OCI-LY7 (cell line): ENCODE results near the gene PHOX2A. TPM values are rescaled to one million over a fixed set of nuclear protein-coding genes. Genes with fewer than 3 reads are reported as not detected.

Experiments used
- BruUV-seq: library from RNA; stranded (reverse); fragments of 400-500 nt; replicated peaks from 2 replicates; lab custom pipeline; 2021; lab: Mats Ljungman, UMichigan
- CTCF ChIA-PET: fragments of 300-600 bp; sonication (Branson Sonifier 250); formaldehyde crosslinking; loops from one replicate; lab custom pipeline; 2022; ENCODE audit warnings: antibody characterized with exemption; ENCODE audit not compliant: unreplicated experiment; lab: Charles Lee
- POLR2A ChIA-PET: fragments of 300-600 bp; sonication (Branson Sonifier 250); formaldehyde crosslinking; loops from one replicate; lab custom pipeline; 2022; ENCODE audit warnings: antibody characterized with exemption; lab: Charles Lee
- DNase-seq: peaks from one replicate; pipeline ENCODE4 v3.0.0-alpha.2; 2015; ENCODE audit warnings: low spot score
- H2AFZ ChIP-seq: fragments of 200-600 bp; sonication (generic), shearing (Covaris generic); 2 replicates; pipeline ENCODE4 v1.6.1; 2014; ENCODE audit warnings: mild to moderate bottlenecking, antibody characterized with exemption, low read length, moderate library complexity
- H3K27ac ChIP-seq: fragments of 200-600 bp; sonication (generic); 2 replicates; pipeline ENCODE4 v1.5.1; 2014; ENCODE audit warnings: mixed run types, low read depth, mild to moderate bottlenecking, moderate library complexity, low read length, inconsistent platforms; ENCODE audit not compliant: poor library complexity, severe bottlenecking
- H3K36me3 ChIP-seq: fragments of 200-600 bp; sonication (generic); 2 replicates; pipeline ENCODE4 v1.6.1; 2014; ENCODE audit warnings: mild to moderate bottlenecking, antibody characterized with exemption, low read length, moderate library complexity, mixed read lengths; ENCODE audit not compliant: insufficient read depth
- H3K4me1 ChIP-seq: fragments of 200-600 bp; sonication (generic); 2 replicates; pipeline ENCODE4 v1.5.1; 2014; ENCODE audit warnings: mild to moderate bottlenecking, low read length; ENCODE audit not compliant: insufficient read depth, poor library complexity, severe bottlenecking
- H3K4me2 ChIP-seq: fragments of 200-600 bp; sonication (generic); 2 replicates; pipeline ENCODE4 v1.6.1; 2014; ENCODE audit warnings: mild to moderate bottlenecking, low read length
- H3K4me3 ChIP-seq: fragments of 200-600 bp; sonication (generic); 2 replicates; pipeline ENCODE4 v1.5.1; 2014; ENCODE audit warnings: mild to moderate bottlenecking, low read depth, low read length; ENCODE audit not compliant: poor library complexity, severe bottlenecking
- H3K79me2 ChIP-seq: fragments of 200-600 bp; sonication (generic); 2 replicates; pipeline ENCODE4 v1.6.1; 2016; ENCODE audit warnings: low read depth, mild to moderate bottlenecking, low read length, moderate library complexity, mixed read lengths; ENCODE audit not compliant: insufficient read depth
- H3K9me2 ChIP-seq: fragments of 200-600 bp; sonication (generic); 2 replicates; pipeline ENCODE4 v1.6.1; 2016; ENCODE audit warnings: mild to moderate bottlenecking, low read length, mixed read lengths; ENCODE audit not compliant: insufficient read depth
- H3K9me3 ChIP-seq: fragments of 200-600 bp; sonication (generic); 2 replicates; pipeline ENCODE4 v1.6.1; 2014; ENCODE audit warnings: mild to moderate bottlenecking, mixed run types, low read length, mixed read lengths
- H4K20me1 ChIP-seq: fragments of 200-600 bp; sonication (generic); 2 replicates; pipeline ENCODE4 v1.6.1; 2014; ENCODE audit warnings: mild to moderate bottlenecking, antibody characterized with exemption, low read length, moderate library complexity, mixed read lengths; ENCODE audit not compliant: insufficient read depth
- CTCF ChIP-seq: fragments of 200-600 bp; sonication (generic); conservative IDR thresholded peaks from 2 replicates; pipeline ENCODE4 v1.5.1; 2014; ENCODE audit warnings: mild to moderate bottlenecking, antibody characterized with exemption, low read length, moderate library complexity, mixed read lengths
- EZH2phosphoT487 ChIP-seq: fragments of 200-600 bp; sonication (generic); IDR thresholded peaks from 2 replicates; pipeline ENCODE4 v1.6.1; 2018; ENCODE audit warnings: low read depth, borderline replicate concordance, mild to moderate bottlenecking, mixed run types, antibody characterized with exemption, low read length, moderate library complexity, mixed read lengths
- intact Hi-C: fragments of 100-400 bp; cut with micrococcal nuclease; formaldehyde crosslinking; loops from one replicate; pipeline ENCODE4 v1.10.0; 2022; ENCODE audit not compliant: unreplicated experiment
- total RNA-seq, 2 experiments: library from RNA; depleted of rRNA in 1 of 2; stranded (reverse); fragments of >200 nt in 1 of 2; shearing (Covaris generic) in 1 of 2; gene quantifications; 2 replicates each; pipeline ENCODE4 v1.2.3, GENCODE V29; 2014 to 2022

PHOX2A gene
- total RNA-seq, 2 experiments from 2014 or later = not detected

DNA sequence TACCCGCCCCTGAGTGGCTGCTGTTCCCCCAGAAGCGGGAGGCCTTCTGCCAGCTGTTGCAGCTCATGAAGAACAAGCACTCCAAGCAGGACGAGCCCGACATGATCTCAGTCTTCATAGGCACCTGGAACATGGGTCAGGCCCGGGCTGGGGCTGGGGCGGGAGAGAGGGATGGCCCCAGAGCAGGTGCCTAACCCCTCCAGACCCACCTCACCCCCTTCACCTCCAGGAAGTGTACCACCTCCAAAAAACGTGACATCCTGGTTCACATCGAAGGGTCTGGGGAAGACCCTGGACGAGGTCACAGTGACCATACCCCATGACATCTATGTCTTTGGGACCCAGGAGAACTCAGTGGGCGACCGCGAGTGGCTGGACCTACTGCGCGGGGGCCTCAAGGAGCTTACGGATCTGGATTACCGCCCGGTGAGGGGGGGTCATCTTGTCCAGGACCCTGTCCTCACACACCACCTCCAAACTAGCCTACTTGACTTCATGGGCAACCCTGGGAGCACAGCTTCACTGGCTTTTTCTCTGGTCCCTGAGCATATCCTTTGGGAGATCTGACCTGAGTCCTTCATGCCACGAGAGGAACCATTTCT, 13.1 kb downstream of the PHOX2A start:
- intact Hi-C loops = no loop called here
- TF ChIP-seq CTCF (no peak), EZH2phosphoT487 (no peak)
- ChIA-PET POLR2A (no interaction called here), CTCF (no interaction called here)
- DNase-seq = no peak
- H3K4me2 ChIP-seq = no peak overlapping the region
- peaks cover 92% of the 10 kb centered on the region for H3K36me3 ChIP-seq
- no peak overlapping the region for H2AFZ ChIP-seq
- BruUV-seq = no TSS peak
- H4K20me1 ChIP-seq = no peaks in the 10 kb centered on the region
- 0 out of 2 replicates have a peak, but pooled peaks cover 1% of the 10 kb centered on the region for H3K79me2 ChIP-seq
- H3K4me3 ChIP-seq = no peak overlapping the region
- peaks cover 18% of the 10 kb centered on the region for H3K4me1 ChIP-seq
- no peaks in the 10 kb centered on the region for H3K9me3 ChIP-seq
- no peaks in the 10 kb centered on the region for H3K9me2 ChIP-seq
- H3K27ac ChIP-seq = no peak overlapping the region

DNA sequence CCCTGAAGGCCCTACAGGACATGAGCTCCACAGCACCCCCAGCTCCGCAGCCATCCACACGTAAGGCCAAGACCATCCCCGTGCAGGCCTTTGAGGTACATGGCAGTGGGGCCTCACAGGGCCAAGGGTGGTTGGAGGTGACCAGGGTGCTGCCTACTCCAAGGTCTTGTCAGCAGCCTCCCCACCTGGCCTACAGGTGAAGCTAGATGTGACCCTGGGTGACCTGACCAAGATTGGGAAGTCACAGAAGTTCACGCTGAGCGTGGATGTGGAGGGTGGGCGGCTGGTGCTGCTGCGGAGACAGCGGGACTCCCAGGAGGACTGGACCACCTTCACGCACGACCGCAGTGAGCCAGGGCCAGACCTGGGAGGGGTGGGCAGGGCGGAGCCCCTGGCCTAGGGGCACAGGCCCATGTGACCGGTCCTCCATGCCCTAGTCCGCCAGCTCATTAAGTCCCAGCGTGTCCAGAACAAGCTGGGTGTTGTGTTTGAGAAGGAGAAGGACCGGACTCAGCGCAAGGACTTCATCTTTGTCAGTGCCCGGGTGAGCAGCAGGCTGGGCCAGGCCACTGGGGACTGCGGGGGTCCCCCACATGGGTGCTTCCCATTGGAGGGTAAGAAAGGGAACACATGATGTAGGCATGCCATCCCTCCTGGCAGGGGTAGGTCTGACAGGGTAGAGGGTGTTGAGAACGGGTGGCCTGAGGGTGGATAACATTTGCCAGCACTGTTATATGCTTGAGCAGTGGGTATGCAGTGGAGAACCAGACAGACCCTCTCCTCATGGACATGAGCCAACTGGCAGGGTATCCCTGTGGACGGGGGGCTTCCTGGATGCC, 13.8 kb downstream of the PHOX2A start:
- ChIA-PET CTCF (no interaction called here), POLR2A (no interaction called here)
- Histone ChIP-seq H3K4me1 (peaks cover 23% of the 10 kb centered on the region), H3K4me2 (no peak overlapping the region), H2AFZ (no peak overlapping the region), H3K9me3 (no peaks in the 10 kb centered on the region), H3K27ac (no peak overlapping the region), H3K79me2 (peaks cover 9% of the 10 kb centered on the region; the same call in 1 of the 2 replicates), H3K9me2 (no peaks in the 10 kb centered on the region), H4K20me1 (no peaks in the 10 kb centered on the region), H3K36me3 (peaks cover 86% of the 10 kb centered on the region), H3K4me3 (no peak overlapping the region)
- TF ChIP-seq CTCF = no peak
- no peak for TF ChIP-seq EZH2phosphoT487
- no peak for DNase-seq
- BruUV-seq = no TSS peak
- intact Hi-C loops = no loop called here
